Subcutaneous abdominal adipose tissue (tissue), 5 donors: Measurements from ENCODE around the gene CYP46A1.
"Not testable (repeated sequence)": the region's sequence is repeated elsewhere in the genome, so short reads cannot be mapped to it uniquely, and the experiment has no call there.

ENCODE experiments used
- H3K27ac ChIP-seq: one replicate; pipeline ENCODE4 v1.7.0; 2013; ENCODE audit warnings: low read depth, mild to moderate bottlenecking, inconsistent platforms, low read length, moderate library complexity
- H3K27me3 ChIP-seq, 5 donors: one replicate each; pipeline ENCODE4 v1.7.0; 2013; ENCODE audit warnings: low read length in 5 of 5, inconsistent platforms in 1 of 5; ENCODE audit not compliant: control insufficient read depth in 5 of 5, insufficient read depth in 4 of 5
- H3K36me3 ChIP-seq, 5 donors: one replicate each; pipeline ENCODE4 v1.7.0; 2013; ENCODE audit warnings: low read length in 5 of 5; ENCODE audit not compliant: control insufficient read depth in 5 of 5, insufficient read depth in 5 of 5
- H3K4me1 ChIP-seq, 5 donors: one replicate each; pipeline ENCODE4 v1.7.0; 2013; ENCODE audit warnings: low read length in 5 of 5, mild to moderate bottlenecking in 3 of 5, moderate library complexity in 1 of 5; ENCODE audit not compliant: control insufficient read depth in 5 of 5, insufficient read depth in 5 of 5
- H3K4me3 ChIP-seq, 5 donors: one replicate each; pipeline ENCODE4 v1.7.0; 2013; ENCODE audit warnings: low read length in 5 of 5, low read depth in 1 of 5
- H3K9ac ChIP-seq, 5 donors: one replicate each; pipeline ENCODE4 v1.7.0; 2013; ENCODE audit warnings: low read length in 5 of 5, mild to moderate bottlenecking in 4 of 5, moderate library complexity in 3 of 5
- H3K9me3 ChIP-seq, 5 donors: one replicate each; pipeline ENCODE4 v1.7.0; 2013; ENCODE audit warnings: low read length in 5 of 5; ENCODE audit not compliant: control insufficient read depth in 5 of 5
- donor health status: healthy.
- donor health status: healthy.
- donor health status: healthy.
- donor health status: healthy.
- donor health status: healthy.

The CYP46A1 gene

DNA sequence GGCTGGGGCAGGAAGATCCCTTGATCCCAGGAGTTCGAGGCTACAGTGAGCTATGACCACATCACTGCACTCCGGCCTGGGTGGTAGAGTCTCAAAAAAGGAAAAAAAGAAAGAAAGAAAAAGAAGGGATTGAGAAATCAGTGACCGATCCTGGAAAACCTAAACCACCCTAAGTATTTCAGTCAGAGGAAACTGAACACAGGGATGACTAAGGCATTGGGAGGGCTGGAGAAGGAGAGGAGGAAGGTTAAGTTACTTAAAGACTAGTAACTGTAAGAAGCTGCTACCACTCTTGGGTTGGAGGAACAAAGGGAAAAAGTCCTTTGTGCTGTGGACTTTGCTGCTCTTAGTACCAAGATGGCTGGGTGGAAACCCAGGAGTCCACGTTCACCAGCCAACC lies 28.6 kb upstream of the CYP46A1 start:
- Histone ChIP-seq H3K9ac (no peak overlapping the region), H3K4me1 (peaks cover 0 to 9% (median 4%) of the 10 kb centered on the region in 5 donors), H3K9me3 (no peaks in the 10 kb centered on the region), H3K4me3 (no peak overlapping the region), H3K36me3 (peaks cover 0 to 9% (median 0%) of the 10 kb centered on the region in 5 donors), H3K27me3 (peaks cover 5 to 18% (median 9%) of the 10 kb centered on the region in 5 donors), H3K27ac (no peak overlapping the region)

DNA sequence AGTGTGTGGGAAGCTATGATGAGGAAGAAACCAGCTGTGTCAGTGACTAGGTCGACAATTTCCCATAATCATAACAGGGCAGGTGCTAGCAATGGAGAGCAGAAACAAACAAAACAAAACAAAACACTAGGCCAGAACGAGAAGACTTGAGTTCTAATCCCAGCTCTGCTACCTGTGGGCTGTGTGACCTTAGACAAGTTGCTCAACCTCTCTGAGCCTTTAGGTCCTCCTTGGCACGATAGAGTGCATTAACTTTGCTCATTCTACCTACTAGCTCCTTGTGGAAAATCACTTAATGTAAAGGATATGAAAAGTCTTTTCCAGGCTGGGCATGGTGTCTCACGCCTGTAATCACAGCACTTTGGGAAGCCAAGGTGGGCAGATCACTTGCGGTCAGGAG lies 27.9 kb upstream of the CYP46A1 start:
- H3K27ac ChIP-seq = no peak overlapping the region
- peaks cover 0 to 9% (median 0%) of the 10 kb centered on the region in 5 donors for H3K36me3 ChIP-seq
- peaks cover 5 to 21% (median 14%) of the 10 kb centered on the region in 5 donors for H3K27me3 ChIP-seq
- H3K4me3 ChIP-seq = no peak overlapping the region
- no peaks in the 10 kb centered on the region for H3K9me3 ChIP-seq
- no peak overlapping the region for H3K9ac ChIP-seq
- H3K4me1 ChIP-seq = peaks cover 0 to 9% (median 4%) of the 10 kb centered on the region in 5 donors

DNA sequence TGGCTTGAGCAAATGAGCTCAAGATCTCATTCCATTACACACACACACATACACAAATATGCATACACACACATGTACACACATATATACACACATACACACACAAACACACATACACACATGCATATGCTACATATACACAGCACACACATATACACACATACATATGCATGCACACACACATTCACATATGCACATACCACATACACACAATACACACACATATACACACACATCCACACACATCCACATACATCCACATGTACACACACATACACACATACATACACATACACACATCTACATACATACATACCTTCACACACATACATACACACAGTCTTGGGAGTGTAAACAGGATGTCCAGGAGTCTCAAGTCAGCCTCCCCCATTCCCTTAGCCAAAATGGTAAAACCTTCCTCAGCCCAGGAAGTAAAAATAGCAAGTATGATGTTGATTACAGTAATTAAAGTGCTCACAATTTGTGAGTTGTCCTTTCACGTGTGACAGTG lies 26.4 kb upstream of the CYP46A1 start:
- Histone ChIP-seq H3K36me3 (peaks cover 0 to 9% (median 3%) of the 10 kb centered on the region in 5 donors), H3K27me3 (peaks cover 5 to 22% (median 18%) of the 10 kb centered on the region in 5 donors), H3K4me3 (no peak overlapping the region), H3K9ac (no peak overlapping the region), H3K27ac (no peak overlapping the region), H3K4me1 (peaks cover 0 to 9% (median 4%) of the 10 kb centered on the region in 5 donors), H3K9me3 (no peaks in the 10 kb centered on the region)

DNA sequence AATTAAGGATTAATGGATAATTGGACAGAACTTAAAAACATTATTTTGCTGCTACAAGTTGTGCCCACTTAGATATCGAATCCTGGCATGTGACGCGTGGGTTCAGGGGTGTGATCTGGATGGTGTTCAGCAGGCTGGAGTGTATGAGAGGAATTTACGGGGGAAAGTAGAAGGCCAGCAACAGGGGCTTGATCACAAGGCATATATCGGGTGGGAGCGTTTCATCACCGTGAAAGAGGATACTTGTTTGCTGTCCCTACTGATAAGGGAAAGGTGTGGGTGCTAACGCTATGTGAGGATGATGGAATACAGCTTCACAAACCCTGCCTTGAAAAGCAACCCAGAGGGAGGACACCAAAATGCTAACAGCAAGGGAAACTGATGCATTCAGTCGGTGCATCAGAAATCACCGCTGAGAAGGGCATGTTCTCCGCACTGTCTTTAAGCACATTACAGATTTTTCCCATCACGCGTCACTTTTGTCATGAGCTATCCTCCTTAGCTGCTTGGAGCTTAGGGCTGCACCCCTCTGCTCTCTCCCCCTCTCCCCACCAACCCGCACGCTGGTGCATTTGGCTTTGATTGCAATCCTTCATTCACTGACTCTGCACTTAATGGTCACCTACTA lies 25.8 kb upstream of the CYP46A1 start:
- Histone ChIP-seq H3K27ac (no peak overlapping the region), H3K4me3 (no peak overlapping the region), H3K9ac (no peak overlapping the region), H3K9me3 (no peaks in the 10 kb centered on the region), H3K36me3 (peaks cover 0 to 11% (median 6%) of the 10 kb centered on the region in 5 donors), H3K4me1 (peaks cover 0 to 9% (median 4%) of the 10 kb centered on the region in 5 donors), H3K27me3 (peaks cover 5 to 25% (median 18%) of the 10 kb centered on the region in 5 donors)

DNA sequence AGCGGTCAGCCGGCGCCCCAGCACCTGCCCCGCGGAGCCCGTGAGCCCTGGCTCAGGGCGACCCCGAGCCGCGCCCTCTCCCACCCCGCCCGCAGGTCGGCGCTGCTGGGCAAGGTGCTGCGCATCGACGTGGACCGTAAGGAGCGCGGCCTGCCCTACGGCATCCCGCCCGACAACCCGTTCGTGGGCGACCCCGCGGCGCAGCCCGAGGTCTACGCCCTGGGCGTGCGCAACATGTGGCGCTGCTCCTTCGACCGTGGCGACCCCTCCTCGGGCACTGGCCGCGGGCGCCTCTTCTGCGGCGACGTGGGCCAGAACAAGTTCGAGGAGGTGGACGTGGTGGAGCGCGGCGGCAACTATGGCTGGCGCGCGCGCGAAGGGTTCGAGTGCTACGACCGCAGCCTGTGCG lies 24.8 kb upstream of the CYP46A1 start:
- Histone ChIP-seq H3K36me3 (peaks cover 0 to 11% (median 6%) of the 10 kb centered on the region in 5 donors), H3K27me3 (peaks cover 5 to 25% (median 18%) of the 10 kb centered on the region in 5 donors), H3K27ac (no peak overlapping the region), H3K4me3 (no peak overlapping the region), H3K9ac (no peak overlapping the region), H3K4me1 (peaks cover 0 to 9% (median 2%) of the 10 kb centered on the region in 5 donors), H3K9me3 (no peaks in the 10 kb centered on the region)

DNA sequence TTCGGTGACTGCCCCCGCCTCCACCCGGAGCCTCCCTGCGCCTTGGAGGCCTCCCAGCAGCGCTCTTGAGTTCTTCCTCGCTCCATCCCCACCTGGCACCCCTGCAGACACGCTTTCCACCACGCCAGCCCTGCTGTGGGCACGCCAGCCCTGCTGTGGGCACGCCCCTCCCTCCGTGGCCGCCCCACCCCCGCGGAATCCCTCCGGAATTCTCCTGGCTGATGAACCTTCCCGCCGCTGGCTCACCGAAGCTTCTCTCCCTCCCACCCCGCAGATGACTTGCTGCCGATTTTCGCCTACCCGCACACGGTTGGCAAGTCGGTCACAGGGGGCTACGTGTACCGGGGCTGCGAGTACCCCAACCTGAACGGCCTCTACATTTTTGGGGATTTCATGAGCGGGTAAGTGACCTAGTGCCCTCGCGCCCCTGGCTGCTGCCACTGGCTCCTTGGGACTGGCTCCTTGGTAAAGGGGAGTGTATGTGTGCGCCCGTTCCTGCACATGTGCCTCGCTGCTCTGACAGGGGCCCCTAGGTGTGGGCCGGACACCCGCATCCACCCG lies 24.0 kb upstream of the CYP46A1 start:
- H3K9ac ChIP-seq = no peak overlapping the region
- H3K9me3 ChIP-seq = no peaks in the 10 kb centered on the region
- no peak overlapping the region for H3K4me3 ChIP-seq
- peaks cover 5 to 25% (median 18%) of the 10 kb centered on the region in 5 donors for H3K27me3 ChIP-seq
- H3K36me3 ChIP-seq = peaks cover 0 to 11% (median 6%) of the 10 kb centered on the region in 5 donors
- no peak overlapping the region for H3K27ac ChIP-seq
- peaks cover 0 to 7% (median 0%) of the 10 kb centered on the region in 5 donors for H3K4me1 ChIP-seq

DNA sequence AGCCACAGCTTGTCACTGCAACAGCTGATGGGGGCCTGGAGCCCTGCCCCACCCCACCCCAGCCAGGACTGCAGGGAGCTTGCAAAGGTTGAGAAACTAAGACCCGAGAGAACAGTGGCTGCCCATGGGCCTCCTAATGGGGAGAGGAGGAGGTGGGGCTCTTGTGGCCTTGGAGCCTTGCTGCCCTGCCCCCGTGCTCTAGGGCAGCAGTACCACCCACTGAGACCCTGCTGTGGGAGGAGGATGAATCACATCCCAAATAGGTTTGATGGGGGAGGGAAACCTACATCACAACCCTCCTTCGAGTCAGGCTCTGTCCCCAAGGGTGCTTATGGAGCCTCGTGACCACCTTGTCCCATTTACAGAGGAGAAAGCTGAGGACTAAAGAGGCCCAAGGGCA lies 23.3 kb upstream of the CYP46A1 start:
- Histone ChIP-seq H3K4me1 (peaks cover 0 to 7% (median 0%) of the 10 kb centered on the region in 5 donors), H3K9ac (no peak overlapping the region), H3K27ac (no peak overlapping the region), H3K9me3 (no peaks in the 10 kb centered on the region), H3K27me3 (peaks cover 5 to 25% (median 18%) of the 10 kb centered on the region in 5 donors), H3K36me3 (peaks cover 0 to 11% (median 6%) of the 10 kb centered on the region in 5 donors), H3K4me3 (no peak overlapping the region)

DNA sequence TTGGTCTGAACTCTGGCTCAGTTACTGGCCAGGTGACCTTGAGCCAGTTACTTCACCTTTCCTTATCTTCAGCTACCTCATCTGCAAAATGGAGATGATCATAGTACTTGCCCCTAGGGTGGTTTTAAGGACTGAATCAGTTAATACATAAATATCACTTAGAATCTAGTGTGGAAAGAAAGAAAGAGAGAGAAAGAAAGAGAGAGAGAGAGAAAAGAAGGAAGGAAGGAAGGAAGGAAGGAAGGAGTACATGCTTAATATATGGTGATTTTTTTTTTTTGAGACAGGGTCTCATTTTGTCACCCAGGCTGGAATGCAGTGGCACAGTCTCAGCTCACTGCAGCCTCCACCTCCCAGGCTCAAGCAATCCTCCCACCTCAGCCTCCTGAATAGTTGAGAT lies 22.9 kb upstream of the CYP46A1 start:
- Histone ChIP-seq H3K27me3 (peaks cover 5 to 25% (median 18%) of the 10 kb centered on the region in 5 donors), H3K36me3 (peaks cover 0 to 11% (median 6%) of the 10 kb centered on the region in 5 donors)
- H3K9ac ChIP-seq, H3K4me1 ChIP-seq, H3K4me3 ChIP-seq, H3K9me3 ChIP-seq, H3K27ac ChIP-seq: not testable (repeated sequence)

DNA sequence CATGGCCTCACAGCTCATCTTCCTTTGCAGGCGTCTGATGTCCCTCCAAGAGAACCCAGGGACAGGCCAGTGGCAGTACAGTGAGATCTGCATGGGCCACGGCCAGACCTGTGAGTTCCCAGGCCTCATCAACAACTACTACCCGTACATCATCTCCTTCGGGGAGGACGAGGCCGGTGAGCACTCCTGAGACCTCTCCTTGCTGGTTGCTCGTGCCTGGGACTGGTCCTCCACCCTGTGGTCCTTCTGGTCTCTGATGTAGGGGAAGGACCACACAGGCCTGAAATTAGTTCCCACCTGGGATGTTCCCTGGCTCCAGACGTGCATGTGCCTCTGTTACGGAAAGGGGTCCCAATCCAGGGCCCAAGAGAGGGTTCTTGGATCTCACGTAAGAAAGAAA lies 21.3 kb upstream of the CYP46A1 start:
- Histone ChIP-seq H3K27ac (no peak overlapping the region), H3K4me1 (peaks cover 0 to 7% (median 0%) of the 10 kb centered on the region in 5 donors), H3K4me3 (no peak overlapping the region), H3K9me3 (no peaks in the 10 kb centered on the region), H3K9ac (no peak overlapping the region), H3K36me3 (peaks cover 0 to 7% (median 6%) of the 10 kb centered on the region in 5 donors), H3K27me3 (peaks cover 5 to 25% (median 18%) of the 10 kb centered on the region in 5 donors)

DNA sequence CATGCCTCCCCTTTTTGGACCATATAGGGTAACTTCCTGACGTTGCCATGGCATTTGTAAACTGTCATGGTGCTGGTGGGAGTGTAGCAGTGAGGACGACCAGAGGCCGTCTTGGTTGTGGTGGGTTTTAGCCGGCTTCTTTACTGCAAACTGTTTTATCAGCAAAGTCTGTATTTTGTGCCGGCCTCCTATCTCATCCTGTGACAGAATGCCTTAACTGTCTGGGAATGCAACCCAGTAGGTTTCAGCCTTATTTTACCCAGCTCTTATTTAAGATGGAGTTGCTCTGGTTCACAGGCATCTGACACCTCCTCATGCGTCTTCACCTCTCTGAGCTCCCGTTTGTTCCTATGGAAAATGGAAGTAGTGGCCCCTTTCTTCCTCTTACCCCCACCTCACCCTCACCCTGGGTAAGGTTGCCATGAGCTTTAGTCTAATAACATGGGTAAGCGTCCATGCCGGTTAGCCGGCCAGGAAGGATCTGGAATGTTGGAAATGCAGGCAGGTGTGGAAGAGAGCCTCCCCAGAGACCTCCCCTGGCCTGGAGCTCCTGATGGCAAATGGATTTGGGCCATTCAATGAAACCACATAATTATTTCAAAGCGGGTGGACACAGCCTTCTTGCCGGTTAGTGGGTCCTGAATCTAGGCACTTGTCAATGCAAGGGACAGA lies 20.6 kb upstream of the CYP46A1 start:
- H3K27me3 ChIP-seq = peaks cover 3 to 25% (median 18%) of the 10 kb centered on the region in 5 donors
- H3K36me3 ChIP-seq = peaks cover 0 to 7% (median 6%) of the 10 kb centered on the region in 5 donors
- peaks cover 0 to 7% (median 0%) of the 10 kb centered on the region in 5 donors for H3K4me1 ChIP-seq
- no peak overlapping the region for H3K9ac ChIP-seq
- H3K4me3 ChIP-seq = no peak overlapping the region
- no peak overlapping the region for H3K27ac ChIP-seq
- no peaks in the 10 kb centered on the region for H3K9me3 ChIP-seq
